SK-N-SH (cell line): Measurements from ENCODE around the gene NAV1. TPM values are rescaled to one million over a fixed set of nuclear protein-coding genes. Genes with fewer than 3 reads are reported as not detected.

Source experiments
- CTCF ChIA-PET: fragments of 300-600, 350-600 bp; formaldehyde crosslinking; extraction: SDS; loops from one replicate; lab custom pipeline; 2021; lab: Yijun Ruan, JAX
- POLR2A ChIA-PET: fragments of 350-600 bp; sonication (Branson Sonifier 250); formaldehyde crosslinking; extraction: SDS; loops from one replicate; lab custom pipeline; 2020; ENCODE audit warnings: antibody characterized with exemption, inconsistent platforms; lab: Yijun Ruan, JAX
- DNase-seq: peaks from one replicate; pipeline ENCODE4 v3.0.0; 2012
- H2AFZ ChIP-seq: fragments of 200-600 bp; sonication (generic); 2 replicates; pipeline ENCODE4 v1.8.1; 2016; ENCODE audit warnings: antibody characterized with exemption, mild to moderate bottlenecking, low read depth
- H3F3A ChIP-seq: fragments of 200-600 bp; sonication (generic); replicated peaks from 2 replicates; pipeline ENCODE3; 2016; ENCODE audit warnings: antibody characterized with exemption, mild to moderate bottlenecking; ENCODE audit not compliant: insufficient read depth
- H3K27ac ChIP-seq, 2 experiments: fragments of 200-500 bp in 1 of 2; fragments of 200-600 bp in 1 of 2; sonication (Bioruptor generic) in 1 of 2; sonication (generic), shearing (Covaris generic) in 1 of 2; 2 replicates each; pipeline versions ENCODE4 v1.5.1 to v1.6.1; 2014 to 2016; ENCODE audit warnings: low read depth in 2 of 2, inconsistent platforms in 1 of 2, low read length in 1 of 2, mild to moderate bottlenecking in 1 of 2, mixed read lengths in 1 of 2
- H3K27me3 ChIP-seq: fragments of 200-600 bp; sonication (generic), shearing (Covaris generic); 2 replicates; pipeline ENCODE4 v1.6.1; 2016; ENCODE audit warnings: mixed run types; ENCODE audit not compliant: insufficient read depth
- H3K36me3 ChIP-seq, 2 experiments: fragments of 200-500 bp in 1 of 2; fragments of 200-600 bp in 1 of 2; sonication (Bioruptor generic) in 1 of 2; sonication (generic) in 1 of 2; replicated peaks in 1 of 2; 2 replicates each; pipeline versions ENCODE3 to v1.5.1; 2014 to 2016; ENCODE audit warnings: low read length in 1 of 2, mild to moderate bottlenecking in 1 of 2; ENCODE audit not compliant: insufficient read depth in 2 of 2, control insufficient read depth in 1 of 2
- H3K4me1 ChIP-seq, 2 experiments: fragments of 200-500 bp in 1 of 2; fragments of 200-600 bp in 1 of 2; sonication (Bioruptor generic) in 1 of 2; sonication (generic), shearing (Covaris generic) in 1 of 2; 2 replicates each; pipeline versions ENCODE4 v1.5.1 to v1.6.1; 2014 to 2016; ENCODE audit warnings: low read depth in 1 of 2, low read length in 1 of 2, mixed run types in 1 of 2; ENCODE audit not compliant: insufficient read depth in 2 of 2, control insufficient read depth in 1 of 2
- H3K4me2 ChIP-seq: fragments of 200-600 bp; sonication (generic), shearing (Covaris generic); 2 replicates; pipeline ENCODE4 v1.6.1; 2017; ENCODE audit warnings: mixed run types
- H3K4me3 ChIP-seq, 2 experiments: fragments of 200-500 bp in 1 of 2; fragments of 200-600 bp in 1 of 2; sonication (Bioruptor generic) in 1 of 2; sonication (generic), shearing (Covaris generic) in 1 of 2; 2 replicates each; pipeline versions ENCODE4 v1.5.1 to v1.8.1; 2014 to 2016; ENCODE audit warnings: low read depth in 2 of 2, inconsistent platforms in 1 of 2, low read length in 1 of 2, mild to moderate bottlenecking in 1 of 2, mixed read lengths in 1 of 2, moderate library complexity in 1 of 2
- H3K79me2 ChIP-seq: fragments of 200-600 bp; sonication (generic); 2 replicates; pipeline ENCODE4 v1.8.1; 2017; ENCODE audit warnings: mild to moderate bottlenecking; ENCODE audit not compliant: insufficient read depth
- H3K9ac ChIP-seq: fragments of 200-600 bp; sonication (generic); 2 replicates; pipeline ENCODE4 v1.6.1; 2017; ENCODE audit warnings: mixed run types
- H3K9me2 ChIP-seq: fragments of 200-600 bp; sonication (generic); 2 replicates; pipeline ENCODE4 v1.6.1; 2017; ENCODE audit warnings: mixed run types
- H3K9me3 ChIP-seq: fragments of 200-600 bp; sonication (generic); 2 replicates; pipeline ENCODE4 v1.6.1; 2017; ENCODE audit warnings: mixed run types, mild to moderate bottlenecking, moderate library complexity
- H4K20me1 ChIP-seq: fragments of 200-600 bp; sonication (generic); 2 replicates; pipeline ENCODE4 v1.6.1; 2017; ENCODE audit warnings: mild to moderate bottlenecking, mixed run types; ENCODE audit not compliant: insufficient read depth
- FOXM1 ChIP-seq: IDR thresholded peaks from 2 replicates; pipeline ENCODE4 v1.4.0; 2012; ENCODE audit warnings: low read depth, mild to moderate bottlenecking
- GABPA ChIP-seq: IDR thresholded peaks from 2 replicates; pipeline ENCODE4 v1.4.0; 2012; ENCODE audit warnings: low read depth, mild to moderate bottlenecking
- JUND ChIP-seq: IDR thresholded peaks from 2 replicates; pipeline ENCODE4 v1.4.0; 2012
- MXI1 ChIP-seq: IDR thresholded peaks from 2 replicates; pipeline ENCODE4 v1.6.1; 2012; ENCODE audit warnings: mild to moderate bottlenecking, low read depth, low read length, improper control_type of control experiment
- POLR2AphosphoS5 ChIP-seq: IDR thresholded peaks from 2 replicates; pipeline ENCODE4 v1.6.1; 2012; ENCODE audit warnings: low read depth, low read length
- RAD21 ChIP-seq: IDR thresholded peaks from 2 replicates; pipeline ENCODE4 v1.6.1; 2012; ENCODE audit warnings: mild to moderate bottlenecking, low read length
- REST ChIP-seq: IDR thresholded peaks from 2 replicates; pipeline ENCODE4 v1.6.1; 2012; ENCODE audit warnings: mild to moderate bottlenecking, low read depth, low read length, moderate library complexity
- RFX5 ChIP-seq: IDR thresholded peaks from 2 replicates; pipeline ENCODE4 v1.6.1; 2012; ENCODE audit warnings: mild to moderate bottlenecking, improper control_type of control experiment, low read length
- RXRA ChIP-seq: IDR thresholded peaks from 2 replicates; pipeline ENCODE4 v1.4.0; 2012; ENCODE audit warnings: low read depth, mild to moderate bottlenecking, borderline replicate concordance
- SMC3 ChIP-seq: IDR thresholded peaks from 2 replicates; pipeline ENCODE4 v1.6.1; 2012; ENCODE audit warnings: low read depth, low read length, improper control_type of control experiment
- TEAD4 ChIP-seq: IDR thresholded peaks from 2 replicates; pipeline ENCODE4 v1.4.0; 2012; ENCODE audit warnings: mild to moderate bottlenecking, borderline replicate concordance; ENCODE audit not compliant: insufficient read depth
- USF1 ChIP-seq: IDR thresholded peaks from 2 replicates; pipeline ENCODE4 v1.4.0; 2012; ENCODE audit warnings: low read depth, borderline replicate concordance
- YY1 ChIP-seq: IDR thresholded peaks from 2 replicates; pipeline ENCODE4 v1.4.0; 2012; ENCODE audit warnings: low read depth, mild to moderate bottlenecking
- ZBTB33 ChIP-seq: IDR thresholded peaks from 2 replicates; pipeline ENCODE4 v1.4.0; 2012; ENCODE audit warnings: low read depth, borderline replicate concordance
- WGBS: methylation state at CpG from one replicate; pipeline ENCODE4 v1.1.6; 2017; ENCODE audit warnings: low lambda C conversion rate; 5-methylcytosine and 5-hydroxymethylcytosine counted together
- polyA plus RNA-seq, 3 experiments: library from polyadenylated mRNA; depleted of rRNA; stranded (reverse); fragments of >200 nt; gene quantifications; 2 replicates each; pipeline ENCODE4 v1.2.3, GENCODE V29; 2012

Gene NAV1
- polyA plus RNA-seq, 1 of the 3 experiments (the other 2 are of a cell fraction): 16.1 TPM

GRCh38 chr1:201515062-201515750 is 23.7 kb upstream of the NAV1 start (continued):
- TF ChIP-seq REST: no peak
- no peak for TF ChIP-seq SMC3
- TF ChIP-seq POLR2AphosphoS5: no peak
- TF ChIP-seq, all 33 proteins: peak for 0

GRCh38 chr1:201515895-201516294 is 23.0 kb upstream of the NAV1 start:
- Histone ChIP-seq H3K9ac (no peak overlapping the region), H3F3A (no peaks in the 10 kb centered on the region), H3K4me1 (peaks cover 9 to 14% of the 10 kb centered on the region in 2 experiments; a peak in 2 of 4 replicates), H3K79me2 (no peaks in the 10 kb centered on the region), H3K4me3 (no peak overlapping the region), H3K36me3 (no peaks in the 10 kb centered on the region), H3K9me2 (no peaks in the 10 kb centered on the region), H3K27ac (no peak overlapping the region), H4K20me1 (no peaks in the 10 kb centered on the region), H3K4me2 (no peak overlapping the region), H2AFZ (no peak overlapping the region), H3K9me3 (no peaks in the 10 kb centered on the region), H3K27me3 (no peaks in the 10 kb centered on the region)
- DNase-seq: no peak
- no peak for TF ChIP-seq ZBTB33
- CTCF ChIA-PET: interaction anchor here (1.1 to 31.9 kb wide), 8 partner anchors 11 to 83 kb away, joined by 3 to 860 read pairs (median 44); partner anchors contain the start of gene NAV1
- WGBS: 75% methylated on average over 1 of the region's 1 CpG
- POLR2A ChIA-PET: no interaction called here

GRCh38 chr1:201516511-201517127 is 22.3 kb upstream of the NAV1 start:
- no peaks in the 10 kb centered on the region for H3K9me3 ChIP-seq
- H3F3A ChIP-seq: no peaks in the 10 kb centered on the region
- H3K4me3 ChIP-seq: no peak overlapping the region
- H3K79me2 ChIP-seq: no peaks in the 10 kb centered on the region
- 93% methylated on average over 2 of the region's 2 CpGs for WGBS
- no peak for DNase-seq
- no peaks in the 10 kb centered on the region for H3K9me2 ChIP-seq
- no peak overlapping the region for H2AFZ ChIP-seq
- no peaks in the 10 kb centered on the region for H4K20me1 ChIP-seq
- H3K4me1 ChIP-seq: peaks cover 9 to 12% of the 10 kb centered on the region in 2 experiments; a peak in 2 of 4 replicates
- H3K9ac ChIP-seq: no peak overlapping the region
- CTCF ChIA-PET: interaction anchor here (0.8 to 31.9 kb wide), 7 partner anchors 17 to 278 kb away, joined by 4 to 860 read pairs (median 4); partner anchors contain the start of gene NAV1
- no peaks in the 10 kb centered on the region for H3K36me3 ChIP-seq
- H3K27ac ChIP-seq: no peak overlapping the region
- no peaks in the 10 kb centered on the region for H3K27me3 ChIP-seq
- H3K4me2 ChIP-seq: no peak overlapping the region
- POLR2A ChIA-PET: no interaction called here
- TF ChIP-seq RFX5: no peak
- no peak for TF ChIP-seq RAD21
- TF ChIP-seq YY1: no peak
- TF ChIP-seq JUND: no peak
- no peak for TF ChIP-seq MXI1
- no peak for TF ChIP-seq RXRA
- no peak for TF ChIP-seq USF1
- no peak for TF ChIP-seq GABPA
- no peak for TF ChIP-seq TEAD4
- no peak for TF ChIP-seq FOXM1
